GM10266 (cell line): ENCODE results near the gene DNMT1.
A peak's percentile ranks its signal among the peaks of the same experiment; 100 is the strongest.

Source experiments
- DNase-seq: peaks from one replicate; pipeline ENCODE4 v3.0.0; 2012; ENCODE audit errors: extremely low spot score
- CTCF ChIP-seq: IDR thresholded peaks from 2 replicates; pipeline ENCODE4 v1.5.1; 2012; ENCODE audit warnings: mild to moderate bottlenecking, low read depth; ENCODE audit not compliant: control insufficient read depth, insufficient read depth; ENCODE audit errors: missing control alignments

Gene DNMT1

GRCh38 chr19:10087296-10088061 lies 107.3 kb downstream of the DNMT1 start:
- no peak for DNase-seq
- no peak for TF ChIP-seq CTCF

- DNase-seq = peak; percentile 66
Measured at GRCh38 chr19:10086591-10087192, 108.1 kb downstream of the DNMT1 start.

GRCh38 chr19:10085641-10086590 lies 108.8 kb downstream of the DNMT1 start, which contains the start of gene SHFL:
Gene SHFL (plus strand): TSS chr19:10086317. CDS start chr19:10086428, 111 bp downstream.
- DNase-seq = peak; percentile 98
- TF ChIP-seq CTCF = no peak

More at GRCh38 chr19:10086591-10087192, 108.1 kb downstream of the DNMT1 start:
- TF ChIP-seq CTCF = no peak

GRCh38 chr19:10084803-10085202 lies 110.0 kb downstream of the DNMT1 start:
- no peak for TF ChIP-seq CTCF
- no peak for DNase-seq

GRCh38 chr19:10083911-10084310 lies 110.8 kb downstream of the DNMT1 start:
- no peak for DNase-seq
- TF ChIP-seq CTCF = no peak
